Activated naive CD4-positive, alpha-beta T cell treated with anti-CD3 and anti-CD28 coated beads, Interleukin-2, amount 10 ng/mL, durations not matched to agents 7 days and 5 days (primary cell): ENCODE measurements around the gene IQCK.
A peak's percentile ranks its signal among the peaks of the same experiment; 100 is the strongest.

Experiments used
- CTCF ChIA-PET: fragments of 350-600 bp; sonication (Branson Sonifier 250); formaldehyde crosslinking; loops from one replicate; lab custom pipeline; 2021; ENCODE audit warnings: antibody characterized with exemption; lab: Charles Lee
- DNase-seq: peaks from one replicate; pipeline ENCODE4 v3.0.0-alpha.2; 2020
- H3K27ac Mint-ChIP-seq: one replicate; pipeline ENCODE4 v1.8.0; 2021; ENCODE audit warnings: mild to moderate bottlenecking, moderate library complexity, mixed read lengths
- H3K27me3 Mint-ChIP-seq: one replicate; pipeline ENCODE4 v1.8.0; 2021; ENCODE audit warnings: mild to moderate bottlenecking, mixed read lengths
- H3K36me3 Mint-ChIP-seq: one replicate; pipeline ENCODE4 v1.8.0; 2021; ENCODE audit warnings: mixed read lengths
- H3K4me1 Mint-ChIP-seq: one replicate; pipeline ENCODE4 v1.8.0; 2021; ENCODE audit warnings: mixed read lengths
- H3K4me3 Mint-ChIP-seq: one replicate; pipeline ENCODE4 v1.8.0; 2021; ENCODE audit warnings: mild to moderate bottlenecking, moderate library complexity, mixed read lengths
- H3K9me3 Mint-ChIP-seq: one replicate; pipeline ENCODE4 v1.8.0; 2021; ENCODE audit warnings: mixed read lengths

IQCK gene

GRCh38 chr16:19718624-19718965, 524 bp downstream of the IQCK start:
- no peak overlapping the region for H3K27ac Mint-ChIP-seq
- H3K36me3 Mint-ChIP-seq, result peaks cover 13% of the 10 kb centered on the region
- CTCF ChIA-PET, result no interaction called here
- peak overlapping the region; percentile 93 for H3K4me3 Mint-ChIP-seq
- no peaks in the 10 kb centered on the region for H3K27me3 Mint-ChIP-seq
- DNase-seq, result peak; percentile 36
- H3K4me1 Mint-ChIP-seq, result peaks cover 24% of the 10 kb centered on the region
- H3K9me3 Mint-ChIP-seq, result no peaks in the 10 kb centered on the region

GRCh38 chr16:19722269-19722952, 4.3 kb downstream of the IQCK start:
- H3K4me1 Mint-ChIP-seq, result peaks cover 10% of the 10 kb centered on the region
- no peak for DNase-seq
- no peaks in the 10 kb centered on the region for H3K36me3 Mint-ChIP-seq
- H3K9me3 Mint-ChIP-seq, result no peaks in the 10 kb centered on the region
- CTCF ChIA-PET, result interaction anchor here (1.1 kb wide), 1 partner anchor 17 kb away, joined by 3 read pairs; no protein-coding TSS in a partner anchor
- no peaks in the 10 kb centered on the region for H3K27me3 Mint-ChIP-seq
- H3K27ac Mint-ChIP-seq, result no peak overlapping the region
- no peak overlapping the region for H3K4me3 Mint-ChIP-seq

DNA sequence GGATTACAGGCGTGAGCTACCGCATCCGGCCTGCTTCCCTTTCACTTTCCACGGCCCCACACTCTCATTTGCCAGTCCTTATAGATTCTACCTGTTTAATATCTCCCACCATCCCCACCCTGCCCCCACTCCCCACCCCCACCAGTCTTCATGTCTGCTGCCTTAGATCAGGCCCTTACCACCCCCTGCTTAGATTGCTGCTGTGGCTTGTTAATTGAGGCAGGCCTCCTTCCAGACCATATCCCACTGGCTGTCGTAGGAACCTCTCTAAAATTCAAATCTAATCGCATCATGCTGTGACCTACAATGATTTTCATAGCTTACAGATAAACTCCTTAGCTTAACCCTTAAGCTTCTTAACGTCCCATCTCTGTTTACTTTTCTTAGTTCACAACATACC, 4.9 kb downstream of the IQCK start:
- CTCF ChIA-PET, result no interaction called here
- Mint-ChIP-seq H3K36me3 (no peaks in the 10 kb centered on the region), H3K9me3 (no peaks in the 10 kb centered on the region), H3K27ac (no peak overlapping the region), H3K4me3 (no peak overlapping the region), H3K4me1 (peaks cover 7% of the 10 kb centered on the region), H3K27me3 (no peaks in the 10 kb centered on the region)
- DNase-seq, result no peak

DNA sequence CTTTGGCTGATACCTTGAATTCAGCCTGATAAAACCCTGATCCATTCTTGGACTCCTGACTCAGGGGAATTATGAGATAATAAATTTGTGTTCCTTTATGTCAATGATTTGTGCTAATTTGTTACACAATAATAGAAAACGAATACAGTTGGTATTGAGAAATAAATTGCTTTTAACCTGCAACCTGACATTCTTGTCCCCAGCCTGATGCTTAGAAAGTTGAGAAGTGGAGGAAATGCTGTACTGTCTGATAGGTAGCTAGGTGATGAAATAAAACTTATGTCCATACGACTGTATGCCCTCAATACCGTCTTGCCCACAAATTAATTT, 10.5 kb downstream of the IQCK start:
- CTCF ChIA-PET, result no interaction called here
- H3K27me3 Mint-ChIP-seq, result no peaks in the 10 kb centered on the region
- H3K9me3 Mint-ChIP-seq, result no peaks in the 10 kb centered on the region
- H3K4me3 Mint-ChIP-seq, result no peak overlapping the region
- no peaks in the 10 kb centered on the region for H3K4me1 Mint-ChIP-seq
- no peak overlapping the region for H3K27ac Mint-ChIP-seq
- H3K36me3 Mint-ChIP-seq, result no peaks in the 10 kb centered on the region
- no peak for DNase-seq

DNA sequence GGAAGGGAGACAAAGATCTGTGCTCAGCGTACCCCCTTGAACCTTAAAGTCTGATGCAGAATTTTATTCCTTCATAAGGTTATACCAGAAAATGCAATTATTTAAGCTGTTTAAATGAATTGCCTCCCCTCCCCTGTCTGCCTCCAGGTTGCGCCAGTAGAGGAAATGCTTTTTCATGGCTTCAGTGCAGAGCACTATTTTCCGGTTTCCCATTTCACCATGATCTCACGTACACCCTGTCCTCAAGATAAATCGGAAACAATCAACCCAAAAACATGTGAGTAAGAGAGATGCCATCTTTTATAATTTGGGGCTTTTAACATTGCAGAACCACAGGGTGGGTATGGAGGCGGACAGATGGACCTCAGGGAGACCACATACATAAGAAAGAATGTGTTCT, 15.5 kb downstream of the IQCK start:
- H3K27me3 Mint-ChIP-seq, result no peaks in the 10 kb centered on the region
- H3K4me1 Mint-ChIP-seq, result no peaks in the 10 kb centered on the region

GRCh38 chr16:19735074-19735867, 17.2 kb downstream of the IQCK start:
- H3K27me3 Mint-ChIP-seq, result no peaks in the 10 kb centered on the region
- H3K4me1 Mint-ChIP-seq, result no peaks in the 10 kb centered on the region
- no peaks in the 10 kb centered on the region for H3K36me3 Mint-ChIP-seq
- H3K9me3 Mint-ChIP-seq, result no peaks in the 10 kb centered on the region
- H3K27ac Mint-ChIP-seq, result no peak overlapping the region
- CTCF ChIA-PET, result no interaction called here
- no peak overlapping the region for H3K4me3 Mint-ChIP-seq
- DNase-seq, result no peak

More for the DNA sequence above, 15.5 kb downstream of the IQCK start:
- DNase-seq, result no peak
- Mint-ChIP-seq H3K4me3 (no peak overlapping the region), H3K9me3 (no peaks in the 10 kb centered on the region), H3K27ac (no peak overlapping the region), H3K36me3 (no peaks in the 10 kb centered on the region)
- CTCF ChIA-PET, result no interaction called here

DNA sequence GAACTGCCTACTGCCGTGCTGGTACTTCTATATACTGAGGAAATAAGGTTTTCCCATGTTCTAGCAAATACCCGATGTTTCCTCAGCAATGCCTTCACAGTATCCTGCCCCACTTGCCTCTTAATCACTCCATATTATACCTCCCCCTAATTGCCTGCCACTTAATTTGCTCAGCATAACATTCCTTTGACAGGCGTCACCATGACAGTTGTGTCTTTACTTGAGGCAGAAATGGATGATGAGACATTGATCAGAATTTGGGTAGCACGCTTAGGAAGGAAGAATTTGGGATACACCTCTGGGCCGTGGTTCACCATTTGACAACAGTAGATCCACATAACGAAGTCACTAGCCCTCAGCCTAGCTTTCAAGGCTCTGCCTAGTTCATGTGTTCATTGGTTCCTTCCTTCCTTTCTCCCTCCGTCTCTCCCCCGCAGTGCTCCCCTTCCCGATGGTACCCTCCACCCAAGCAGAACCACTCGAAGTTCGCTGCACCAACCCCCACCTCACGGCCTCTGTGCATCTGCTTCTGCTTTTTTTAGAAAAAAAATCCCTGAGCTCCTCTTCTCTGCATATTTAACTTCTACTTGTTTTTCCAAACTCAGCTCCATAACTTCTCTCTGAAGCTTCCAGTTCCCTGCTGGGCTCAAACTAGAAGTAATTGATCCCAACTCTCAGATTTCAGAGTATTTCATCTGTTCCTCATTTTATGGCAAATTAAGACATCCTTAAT, 19.4 kb downstream of the IQCK start:
- no peaks in the 10 kb centered on the region for H3K36me3 Mint-ChIP-seq
- H3K27me3 Mint-ChIP-seq, result no peaks in the 10 kb centered on the region
- H3K4me1 Mint-ChIP-seq, result no peaks in the 10 kb centered on the region
- no peaks in the 10 kb centered on the region for H3K9me3 Mint-ChIP-seq
- CTCF ChIA-PET, result no interaction called here
- H3K27ac Mint-ChIP-seq, result no peak overlapping the region
- no peak for DNase-seq
- H3K4me3 Mint-ChIP-seq, result no peak overlapping the region

DNA sequence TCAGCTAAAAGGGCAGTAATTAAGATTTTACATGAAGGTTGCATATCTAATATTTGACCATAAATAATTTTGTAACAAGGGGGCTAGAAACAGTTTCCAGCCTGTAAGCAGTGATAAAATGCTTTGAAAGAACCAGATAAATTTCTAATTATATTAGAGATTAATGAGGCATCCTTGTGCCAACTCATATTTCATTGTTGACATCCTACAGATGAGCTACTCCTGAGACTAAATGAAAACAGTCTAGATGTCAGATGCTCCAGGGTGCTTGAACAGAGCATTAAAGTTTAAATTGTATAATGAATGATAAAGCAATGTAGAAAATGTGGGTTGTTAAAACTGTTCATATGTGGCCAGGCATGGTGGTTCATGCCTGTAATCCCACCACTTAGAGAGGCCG, 23.3 kb downstream of the IQCK start:
- Mint-ChIP-seq H3K27ac (no peak overlapping the region), H3K9me3 (no peaks in the 10 kb centered on the region), H3K27me3 (peaks cover 3% of the 10 kb centered on the region), H3K4me1 (no peaks in the 10 kb centered on the region), H3K36me3 (no peaks in the 10 kb centered on the region), H3K4me3 (no peak overlapping the region)
- CTCF ChIA-PET, result no interaction called here
- DNase-seq, result no peak

DNA sequence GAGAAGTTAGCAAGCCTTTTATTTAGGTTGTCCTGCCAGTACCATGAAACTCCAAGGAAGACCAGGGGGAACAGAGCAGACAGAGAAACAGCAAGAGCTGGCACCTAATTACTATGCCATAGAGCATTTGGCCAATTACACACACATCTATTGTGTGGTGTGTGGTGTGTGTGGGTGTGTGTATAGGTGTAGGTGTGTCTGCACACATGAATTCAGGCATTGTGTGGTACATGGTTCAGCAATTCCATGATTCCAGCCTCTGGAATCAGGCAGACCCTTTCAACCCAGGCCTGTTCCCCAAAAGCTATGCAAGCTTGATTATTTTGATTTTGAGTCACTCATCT, 25.7 kb downstream of the IQCK start:
- Mint-ChIP-seq H3K27me3 (peaks cover 3% of the 10 kb centered on the region), H3K36me3 (no peaks in the 10 kb centered on the region), H3K4me1 (no peaks in the 10 kb centered on the region), H3K4me3 (no peak overlapping the region), H3K9me3 (no peaks in the 10 kb centered on the region), H3K27ac (no peak overlapping the region)
- CTCF ChIA-PET, result no interaction called here
- no peak for DNase-seq

DNA sequence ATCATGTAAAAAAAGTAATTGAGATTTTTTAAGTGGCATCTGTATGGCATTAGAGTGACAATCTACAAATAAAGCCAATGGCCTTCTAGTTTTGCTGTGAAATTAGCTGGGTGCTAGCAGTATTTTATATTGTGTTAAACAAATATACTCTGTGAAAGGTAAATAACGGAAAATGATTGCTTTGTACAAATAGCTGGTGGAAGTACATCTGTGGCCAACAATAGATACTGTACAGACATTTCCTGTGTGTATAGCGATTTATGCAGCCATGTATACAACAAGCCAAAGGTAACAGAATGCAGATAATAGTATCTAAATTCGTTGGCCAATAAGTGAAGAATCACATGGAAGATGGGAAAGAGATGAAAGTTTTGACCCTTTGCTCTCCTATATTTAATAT, 26.6 kb downstream of the IQCK start:
- CTCF ChIA-PET, result no interaction called here
- DNase-seq, result no peak
- Mint-ChIP-seq H3K4me3 (no peak overlapping the region), H3K4me1 (no peaks in the 10 kb centered on the region), H3K27me3 (peaks cover 3% of the 10 kb centered on the region), H3K36me3 (no peaks in the 10 kb centered on the region), H3K9me3 (no peaks in the 10 kb centered on the region), H3K27ac (no peak overlapping the region)

DNA sequence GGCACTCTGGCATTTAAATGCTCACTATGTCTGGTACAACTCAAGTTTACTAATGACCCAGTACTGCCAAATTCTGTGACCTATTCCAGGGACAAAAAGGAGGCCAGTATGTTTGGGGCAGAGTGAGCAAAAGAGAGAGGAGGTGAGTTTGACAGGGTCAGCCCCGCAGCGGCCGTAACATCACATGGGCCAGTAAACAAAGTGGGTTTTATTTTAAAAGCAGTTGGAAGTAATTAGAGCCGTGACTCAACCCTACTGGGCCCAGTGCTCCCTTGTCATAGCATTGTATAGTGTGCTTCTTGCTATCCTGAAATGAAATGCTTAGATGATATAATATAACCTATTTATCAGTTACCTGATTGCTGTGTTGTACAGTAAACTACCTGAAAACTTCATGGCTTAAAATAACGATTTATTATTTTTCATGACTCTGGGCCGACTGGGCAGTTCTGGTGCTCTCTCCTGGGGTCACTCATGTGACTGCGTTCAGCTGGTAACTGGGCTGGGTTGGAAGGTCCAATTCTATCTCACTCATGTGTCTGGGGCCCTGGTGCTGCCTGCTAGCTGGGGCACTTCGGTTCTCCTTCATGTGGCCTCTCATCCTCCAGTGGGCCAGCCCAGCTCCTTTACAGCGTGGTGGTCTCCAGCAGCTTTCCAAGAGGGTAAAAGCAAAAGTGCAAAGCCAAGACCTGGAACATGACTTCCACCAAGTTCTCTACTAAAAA, 27.4 kb downstream of the IQCK start:
- Mint-ChIP-seq H3K9me3 (no peaks in the 10 kb centered on the region), H3K4me3 (no peak overlapping the region), H3K36me3 (no peaks in the 10 kb centered on the region), H3K27ac (no peak overlapping the region), H3K4me1 (no peaks in the 10 kb centered on the region), H3K27me3 (peaks cover 3% of the 10 kb centered on the region)
- CTCF ChIA-PET, result no interaction called here
- no peak for DNase-seq

- H3K36me3 Mint-ChIP-seq, result no peaks in the 10 kb centered on the region
- peaks cover 3% of the 10 kb centered on the region for H3K27me3 Mint-ChIP-seq
- no peak overlapping the region for H3K4me3 Mint-ChIP-seq
- H3K4me1 Mint-ChIP-seq, result no peaks in the 10 kb centered on the region
- CTCF ChIA-PET, result no interaction called here
- no peaks in the 10 kb centered on the region for H3K9me3 Mint-ChIP-seq
- no peak for DNase-seq
- no peak overlapping the region for H3K27ac Mint-ChIP-seq
These were observed 28.5 kb downstream of the IQCK start for GRCh38 chr16:19746561-19746960.

DNA sequence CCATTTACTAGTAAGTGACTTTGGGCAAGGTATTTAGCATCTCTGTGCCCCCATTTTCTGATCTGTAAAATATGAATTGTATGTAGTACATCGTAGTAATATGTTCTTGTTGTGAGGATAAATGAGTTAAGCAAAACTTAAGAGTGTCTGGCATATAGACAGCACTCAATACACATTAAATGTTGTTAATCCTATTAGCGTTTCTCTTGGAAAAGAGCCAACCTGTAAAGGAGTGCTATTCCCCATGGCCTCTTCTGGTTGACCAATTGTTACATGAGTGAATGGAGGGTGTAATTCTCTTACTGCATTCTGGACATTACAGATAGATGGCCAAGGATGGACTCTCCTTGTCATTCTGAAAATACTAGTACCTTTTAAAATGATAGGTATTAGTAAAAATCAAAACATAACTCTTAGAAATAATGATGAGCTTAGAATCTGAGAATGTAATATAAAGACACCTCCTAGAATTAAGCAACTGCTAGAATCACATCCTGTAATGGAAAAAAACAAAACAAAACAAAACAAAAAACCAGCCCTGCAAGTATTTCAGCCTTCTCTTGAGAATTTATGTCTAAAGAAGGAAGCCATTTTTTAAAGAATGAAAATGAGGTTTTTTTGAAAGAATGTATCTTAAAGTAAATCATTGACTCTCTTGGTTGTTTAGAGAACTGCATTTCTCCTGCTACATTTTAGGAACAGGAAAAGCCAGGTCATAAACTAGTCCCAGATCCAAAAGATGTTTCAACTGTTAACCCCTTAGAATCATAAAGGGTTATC, 30.5 kb downstream of the IQCK start:
- CTCF ChIA-PET, result interaction anchor here (1.0 kb wide), 1 partner anchor 9 kb away, joined by 3 read pairs; no protein-coding TSS in a partner anchor
- Mint-ChIP-seq H3K27me3 (peaks cover 4% of the 10 kb centered on the region), H3K4me1 (no peaks in the 10 kb centered on the region), H3K4me3 (no peak overlapping the region), H3K36me3 (no peaks in the 10 kb centered on the region), H3K9me3 (no peaks in the 10 kb centered on the region), H3K27ac (no peak overlapping the region)
- no peak for DNase-seq
